RPMI8226 (cell line): Measurements from ENCODE around the gene ZC3H18.
A peak's percentile ranks its signal among the peaks of the same experiment; 100 is the strongest.
"Not testable (repeated sequence)": the region's sequence is repeated elsewhere in the genome, so short reads cannot be mapped to it uniquely, and the experiment has no call there.

Source experiments
- DNase-seq: peaks from one replicate; pipeline ENCODE4 v3.0.0-alpha.2; 2015

The ZC3H18 gene

DNA sequence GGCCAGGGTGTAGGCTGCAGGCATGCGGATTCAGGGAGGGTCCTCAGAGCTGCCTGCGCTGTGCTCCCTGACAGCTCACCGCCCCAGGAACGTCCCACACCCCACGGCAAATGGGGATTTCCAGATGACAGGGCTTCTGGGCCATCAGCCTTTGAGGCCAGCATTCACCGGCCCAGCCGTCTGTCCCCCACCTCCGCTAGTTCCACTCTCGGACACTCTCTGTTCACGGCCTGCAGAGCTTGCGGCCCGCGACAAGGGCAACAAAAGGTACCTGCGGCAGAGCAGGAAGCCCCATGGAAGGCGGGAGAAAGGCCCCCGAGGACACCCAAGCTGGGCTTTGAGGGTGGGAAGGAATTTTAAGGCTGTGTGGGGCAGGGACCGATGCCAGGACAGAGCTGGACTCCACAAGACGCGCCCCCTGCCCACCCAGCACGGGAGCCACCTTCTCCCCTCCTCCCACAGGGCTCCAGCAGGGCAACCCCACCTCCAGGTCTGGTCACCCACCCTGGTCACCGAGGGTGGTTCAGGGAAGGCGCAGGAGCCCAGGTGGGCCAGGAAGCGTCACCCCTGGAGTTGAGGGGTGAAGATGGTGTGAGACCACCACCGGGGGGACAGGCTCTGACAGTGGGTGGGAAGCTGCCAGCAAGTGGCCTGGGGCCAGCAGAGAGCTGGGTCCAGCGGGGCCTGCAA is 86.2 kb downstream of the ZC3H18 start:
- DNase-seq, result no peak

DNA sequence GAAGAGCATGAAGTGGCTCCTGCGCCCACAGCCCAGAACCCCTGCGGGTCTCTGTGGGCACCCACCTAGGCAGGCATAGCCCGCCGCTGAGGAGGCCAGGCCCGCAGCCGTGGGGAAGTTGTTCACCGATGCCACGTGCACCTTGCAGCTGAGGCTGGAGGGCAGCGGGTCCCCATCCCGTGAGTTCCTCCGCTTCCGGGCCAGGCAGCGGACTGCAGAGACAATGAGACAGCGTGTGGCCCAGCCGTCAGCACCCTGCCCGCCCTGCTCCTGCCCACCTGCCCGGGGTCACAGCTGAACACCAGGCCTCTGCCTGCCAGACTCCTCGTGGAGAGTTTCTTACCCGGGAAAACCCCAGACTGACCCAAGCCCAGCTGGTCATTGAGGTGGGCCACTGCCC is 87.2 kb downstream of the ZC3H18 start:
- DNase-seq, result no peak

DNA sequence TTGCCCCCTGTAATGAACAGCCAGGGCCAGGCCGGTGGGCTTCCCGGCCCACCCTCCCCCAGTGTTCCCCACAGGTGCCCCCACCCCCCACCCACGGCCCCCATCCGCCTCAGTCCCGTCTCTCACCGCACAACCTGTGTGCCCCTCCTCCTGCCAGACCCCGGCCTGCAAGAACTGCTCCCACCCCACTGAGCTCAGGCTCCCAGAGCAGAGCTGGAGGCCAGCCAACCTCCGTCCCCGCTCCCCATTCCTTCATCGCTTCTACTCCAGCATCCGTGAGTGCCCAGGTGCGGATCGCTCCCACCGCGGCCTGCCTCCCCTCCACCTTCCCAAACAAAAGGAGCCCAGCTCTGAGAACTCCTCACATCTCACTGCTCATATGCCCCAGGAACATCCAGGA is 88.5 kb downstream of the ZC3H18 start:
- no peak for DNase-seq

DNA sequence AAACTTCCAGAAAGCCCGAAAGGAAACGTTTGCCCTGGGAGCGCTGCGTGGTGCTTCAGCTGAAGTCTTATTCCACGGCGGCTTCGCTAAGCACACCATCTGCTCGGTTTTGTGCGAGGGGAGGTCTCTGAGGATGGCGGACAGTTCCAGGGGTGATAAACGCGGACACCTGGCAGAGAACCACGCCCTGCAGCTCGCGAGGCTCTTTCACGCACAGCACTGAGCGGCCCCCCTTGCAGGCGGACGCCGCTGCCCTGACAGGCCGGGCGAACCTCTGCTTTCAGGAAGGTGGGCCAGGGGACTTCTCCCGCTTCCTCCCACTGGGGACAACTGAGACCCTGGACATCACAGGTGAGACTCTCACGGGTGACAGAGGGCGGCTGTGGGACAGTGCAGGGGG is 89.0 kb downstream of the ZC3H18 start:
- DNase-seq, result no peak

DNA sequence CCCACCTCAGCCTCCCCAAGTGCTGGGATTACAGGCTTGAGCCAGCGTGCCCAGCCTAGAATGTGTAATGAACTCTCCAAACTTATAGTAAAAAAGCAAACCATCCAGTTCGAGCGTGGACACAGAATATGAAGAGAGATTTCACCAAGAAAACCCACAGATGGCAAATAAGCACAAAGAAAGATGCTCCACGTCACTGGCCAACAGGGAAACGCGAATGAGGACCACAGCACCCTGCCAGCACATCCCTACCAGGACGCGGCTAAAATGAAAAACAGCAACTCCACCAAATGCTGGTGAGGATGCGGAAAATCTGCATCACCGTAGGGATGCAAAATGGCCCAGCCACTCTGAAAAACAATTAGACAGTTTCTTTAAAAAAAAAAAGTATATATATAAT is 91.3 kb downstream of the ZC3H18 start:
- DNase-seq, result no peak

DNA sequence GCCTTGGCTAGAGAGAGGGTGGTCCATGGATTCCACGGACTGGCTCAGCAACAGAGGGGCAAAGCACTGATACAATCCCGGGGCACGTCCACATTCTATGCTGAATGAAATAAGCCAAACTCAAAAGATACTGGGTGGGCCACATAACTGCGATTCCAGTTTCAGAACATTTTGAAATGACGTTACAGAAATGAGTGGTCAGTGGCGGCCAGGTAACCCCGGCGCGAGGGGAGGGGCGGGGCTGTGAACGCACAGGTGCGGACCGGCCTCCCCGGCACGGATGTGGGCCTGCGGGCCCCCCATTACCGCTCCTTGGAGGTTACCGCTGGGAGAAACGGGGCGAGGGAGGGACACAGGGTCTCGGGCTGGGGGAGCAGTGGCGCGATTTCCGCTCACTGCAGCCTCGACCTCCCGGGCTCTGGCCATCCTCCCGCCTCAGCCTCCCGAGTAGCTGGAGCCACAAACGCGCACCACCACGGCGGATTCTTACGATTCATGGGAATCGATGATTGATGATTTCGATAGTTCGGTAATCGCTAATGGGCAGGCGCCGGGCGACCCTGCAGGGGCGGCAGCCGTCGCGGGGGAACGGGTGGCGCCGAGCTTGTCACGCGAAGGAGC is 92.1 kb downstream of the ZC3H18 start:
- no peak for DNase-seq

DNA sequence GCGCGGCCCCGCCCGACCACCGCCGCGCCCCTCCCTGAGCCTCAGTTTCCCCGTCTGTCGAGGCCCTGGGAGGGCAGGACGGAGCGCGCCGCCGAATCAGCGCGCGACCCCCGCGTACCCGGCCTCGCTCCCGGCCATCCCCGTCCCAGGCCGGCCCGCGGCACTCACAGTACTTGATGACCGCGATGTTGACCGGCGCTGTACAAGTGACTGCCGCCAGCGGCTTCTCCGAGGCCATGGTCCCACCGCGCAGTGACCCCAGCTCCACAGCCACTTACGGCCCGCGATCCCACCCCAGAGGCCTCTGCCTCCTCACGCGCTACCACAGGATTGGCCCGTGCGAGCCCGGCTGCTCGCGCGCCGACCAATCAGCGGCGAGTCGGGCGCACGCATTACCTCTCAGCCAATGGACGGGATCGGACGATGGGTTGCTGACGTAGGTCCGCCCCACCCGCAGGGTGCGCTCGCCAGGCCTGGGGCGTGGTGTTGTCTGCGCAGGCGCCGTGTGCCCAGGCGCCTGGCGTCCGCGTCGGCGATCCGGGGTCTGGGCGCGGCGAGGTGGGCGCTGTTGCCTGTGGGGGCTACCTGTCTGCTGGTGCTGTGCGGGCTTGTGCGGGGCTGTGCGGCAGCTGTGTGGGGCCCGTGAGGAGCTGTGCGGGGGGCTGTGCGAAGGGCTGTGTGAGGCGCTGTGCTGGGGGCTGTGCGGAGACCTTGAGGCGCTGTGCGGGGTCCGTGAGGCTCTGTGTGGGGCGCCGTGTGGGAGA is 92.8 kb downstream of the ZC3H18 start, which contains the start of gene MVD:
MVD (minus strand) TSS at position 249 of the 764 bp plus-strand sequence; CDS start at position 238, 11 bp downstream.
- peak; percentile 95 for DNase-seq

DNA sequence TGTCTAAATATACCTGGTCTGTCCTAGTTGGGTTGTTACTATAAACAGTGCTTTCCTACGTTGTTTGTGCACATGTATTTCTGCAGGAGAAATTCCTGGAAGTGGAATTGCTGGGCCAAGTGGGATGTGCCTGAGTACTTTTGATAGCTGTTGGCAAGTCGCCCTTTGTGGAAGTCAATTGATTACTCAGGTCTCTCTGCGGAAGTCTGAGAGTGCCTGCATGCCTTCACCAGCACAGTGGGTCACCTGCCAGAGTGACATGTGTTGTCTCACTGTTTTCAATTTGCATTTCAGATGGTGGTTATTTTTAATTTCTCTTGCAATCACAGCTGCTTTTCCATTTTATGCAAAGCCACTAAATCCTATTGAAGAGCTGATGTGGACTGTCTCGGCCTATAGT is 94.9 kb downstream of the ZC3H18 start:
- no peak for DNase-seq

DNA sequence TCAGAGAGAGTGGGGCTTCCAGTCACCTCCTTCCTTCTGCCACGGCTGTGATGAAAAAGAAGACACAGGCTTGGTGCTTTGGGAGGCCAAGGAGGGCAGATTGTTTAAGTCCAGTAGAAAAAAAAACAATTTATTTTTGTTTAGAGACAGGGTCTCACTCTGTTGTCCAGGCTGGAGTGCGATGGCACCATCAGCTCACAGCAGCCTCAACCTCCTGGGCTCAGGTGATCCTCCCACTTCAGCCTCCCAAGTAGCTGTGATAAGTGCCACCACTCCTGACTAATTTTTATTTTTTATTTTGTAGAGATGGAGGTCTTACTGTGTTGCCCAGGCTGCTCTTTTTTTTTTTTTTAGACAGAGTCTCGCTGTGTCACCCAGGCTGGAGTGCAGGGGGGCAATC is 95.4 kb downstream of the ZC3H18 start:
- no peak for DNase-seq

DNA sequence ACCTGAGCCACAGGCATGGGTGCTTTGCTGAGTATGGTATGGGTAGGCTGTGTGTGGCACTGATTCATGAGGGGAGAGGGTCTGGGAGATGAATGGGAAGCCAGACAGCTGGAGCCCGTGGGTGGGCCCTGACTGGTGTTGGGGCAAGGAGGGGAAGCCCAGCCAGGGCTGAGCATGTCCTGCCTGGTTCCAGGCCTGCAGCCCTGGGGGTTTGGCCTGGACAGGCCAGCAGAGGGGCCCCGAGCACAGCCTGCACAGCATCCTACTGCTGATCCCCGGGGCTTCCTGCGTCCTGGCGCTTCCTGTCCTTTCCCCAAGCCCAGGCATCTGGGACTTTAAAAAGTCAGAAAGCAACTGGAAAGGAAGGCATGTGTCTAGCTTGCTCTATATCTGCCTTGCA is 97.3 kb downstream of the ZC3H18 start:
- no peak for DNase-seq

DNA sequence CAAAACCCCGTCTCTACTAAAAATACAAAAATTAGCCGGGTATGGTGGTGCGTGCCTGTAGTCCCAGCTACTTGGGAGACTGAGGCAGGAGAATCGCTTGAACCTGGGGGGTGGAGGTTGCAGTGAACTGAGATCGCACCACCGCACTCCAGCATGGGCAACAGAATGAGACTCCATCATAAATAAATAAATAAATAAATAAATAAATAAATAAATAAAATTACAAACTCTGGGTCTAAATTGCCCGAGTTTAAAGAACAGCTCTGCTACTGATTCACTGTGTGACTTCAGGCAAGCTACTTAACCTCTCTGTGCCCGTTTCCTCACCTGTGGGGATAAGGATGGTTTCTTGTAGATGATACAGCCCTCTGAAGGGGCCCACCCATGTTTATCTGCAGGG is 99.3 kb downstream of the ZC3H18 start:
- DNase-seq, result not testable (repeated sequence)

DNA sequence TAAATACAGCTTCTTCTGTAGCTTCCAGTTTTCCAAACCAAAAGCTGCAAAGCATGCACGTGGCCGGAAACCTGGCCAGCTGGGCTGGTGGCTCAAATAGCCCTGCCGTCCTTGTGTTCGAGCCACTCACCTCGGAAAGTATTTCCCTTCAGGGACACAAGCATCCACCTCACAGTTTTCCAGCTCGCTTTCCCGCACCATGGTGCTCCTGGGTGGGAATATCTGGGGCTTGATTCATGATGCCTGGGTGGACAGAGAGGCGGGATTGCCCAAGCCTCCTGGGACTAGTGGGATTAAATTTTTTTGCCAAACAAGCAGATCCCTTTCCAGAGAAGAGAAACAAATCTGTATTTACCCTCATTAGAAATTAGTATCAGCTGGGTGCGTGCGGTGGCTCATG is 99.8 kb downstream of the ZC3H18 start:
- DNase-seq, result no peak

DNA sequence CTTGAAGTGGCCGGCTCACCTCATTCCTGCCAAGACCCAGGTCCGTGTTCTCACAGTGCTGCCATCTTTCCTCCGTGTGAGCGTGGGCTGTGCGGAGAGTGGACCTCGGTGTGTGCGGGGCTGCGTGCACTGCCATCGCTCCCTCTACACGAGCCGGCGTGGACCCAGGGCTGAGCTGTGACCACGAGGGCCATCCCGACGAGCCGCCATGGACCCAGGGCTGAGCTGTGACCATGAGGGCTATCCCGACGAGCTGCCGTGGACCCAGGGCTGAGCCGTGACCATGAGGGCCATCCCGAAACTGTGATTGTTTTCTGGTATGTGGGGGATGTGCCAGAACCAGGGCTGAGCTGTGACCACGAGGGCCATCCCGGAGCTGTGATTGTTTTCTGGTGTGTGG is 101.6 kb downstream of the ZC3H18 start:
- no peak for DNase-seq

DNA sequence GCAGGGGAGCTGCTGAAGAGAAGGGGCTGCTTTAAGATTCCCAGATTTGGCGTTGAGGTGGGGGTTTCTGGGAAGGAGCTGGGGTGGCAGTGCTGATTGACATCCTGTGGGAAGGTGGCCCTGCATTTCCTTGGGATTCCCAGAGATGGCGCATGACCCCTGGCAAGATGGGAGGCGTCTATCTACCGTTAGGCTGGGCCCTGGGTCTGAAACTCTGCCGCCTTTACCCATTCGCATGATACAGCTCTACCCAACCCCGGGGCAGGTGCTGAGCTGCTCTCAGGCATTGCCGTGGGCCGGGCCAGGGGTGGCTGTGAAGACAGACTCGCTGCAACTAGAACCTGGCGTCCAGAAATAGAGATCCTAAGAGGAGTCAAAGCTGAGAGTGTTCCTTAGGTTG is 102.6 kb downstream of the ZC3H18 start:
- DNase-seq, result no peak

DNA sequence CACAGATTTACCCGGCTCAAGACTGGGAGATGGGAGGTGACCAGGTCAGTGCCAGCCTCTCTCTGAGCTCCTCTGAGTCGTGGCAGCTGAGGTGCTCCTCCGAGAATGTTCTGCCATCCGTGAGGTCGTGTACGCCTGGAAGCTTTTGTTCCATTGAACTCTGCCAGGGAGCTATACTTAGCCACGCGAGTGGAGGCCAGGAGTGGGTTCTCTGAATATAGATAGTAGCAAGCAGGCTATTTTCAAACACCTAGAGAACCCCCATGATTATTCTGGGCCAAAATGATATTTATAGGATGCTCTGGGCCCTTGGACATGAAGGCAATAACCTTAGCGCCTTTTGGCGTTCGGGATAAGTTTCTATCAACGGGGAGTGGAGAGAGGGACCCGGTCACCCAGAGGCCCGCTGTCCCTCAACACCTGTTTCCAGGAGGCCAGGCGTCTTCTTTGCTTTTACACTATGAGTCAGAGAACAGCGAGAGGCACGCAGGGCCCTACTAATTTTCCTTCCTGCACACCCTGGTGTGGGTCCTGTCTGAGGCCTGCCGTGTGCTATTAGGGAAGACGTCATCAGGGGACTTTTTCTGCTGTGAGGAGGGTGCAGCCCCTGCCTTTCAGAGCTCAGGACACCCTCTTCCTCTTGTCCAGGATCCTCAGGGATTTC is 103.6 kb downstream of the ZC3H18 start:
- DNase-seq, result no peak

DNA sequence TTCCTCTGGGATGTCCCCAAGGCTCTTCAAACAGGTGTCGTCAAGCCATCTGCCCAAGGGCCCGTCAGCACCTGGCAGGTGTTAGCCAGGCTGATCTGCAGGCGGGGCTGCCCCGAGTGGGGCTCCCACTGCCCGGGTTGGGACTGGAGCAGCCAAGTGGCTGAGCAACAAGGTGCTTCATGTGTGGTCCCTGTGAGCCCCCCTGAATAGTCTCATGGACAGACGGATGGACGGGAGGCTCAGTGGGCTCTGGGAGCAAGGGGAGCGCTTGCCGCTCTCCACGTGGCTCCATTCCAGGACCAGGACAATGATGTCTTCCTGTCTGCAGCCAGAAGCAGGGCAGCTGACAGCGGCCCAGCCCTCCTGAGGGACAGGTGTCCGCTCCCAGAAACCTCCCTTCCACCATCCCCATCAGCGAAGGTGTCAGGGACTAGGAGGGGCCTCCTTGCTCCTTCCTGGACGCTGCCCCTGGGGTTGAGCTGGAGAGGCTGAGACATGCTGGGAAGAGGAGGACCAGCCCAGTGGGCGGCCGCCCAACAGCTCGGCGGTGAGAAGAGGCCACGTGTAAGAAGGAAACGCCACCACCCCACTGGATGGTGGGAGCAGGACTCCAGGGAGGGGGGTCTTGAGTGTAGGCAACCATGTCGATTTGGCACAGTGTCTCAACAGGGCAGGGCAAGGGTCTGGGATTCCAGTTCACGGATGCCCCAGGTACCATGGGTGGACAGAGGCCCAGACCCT is 106.5 kb downstream of the ZC3H18 start:
- no peak for DNase-seq

DNA sequence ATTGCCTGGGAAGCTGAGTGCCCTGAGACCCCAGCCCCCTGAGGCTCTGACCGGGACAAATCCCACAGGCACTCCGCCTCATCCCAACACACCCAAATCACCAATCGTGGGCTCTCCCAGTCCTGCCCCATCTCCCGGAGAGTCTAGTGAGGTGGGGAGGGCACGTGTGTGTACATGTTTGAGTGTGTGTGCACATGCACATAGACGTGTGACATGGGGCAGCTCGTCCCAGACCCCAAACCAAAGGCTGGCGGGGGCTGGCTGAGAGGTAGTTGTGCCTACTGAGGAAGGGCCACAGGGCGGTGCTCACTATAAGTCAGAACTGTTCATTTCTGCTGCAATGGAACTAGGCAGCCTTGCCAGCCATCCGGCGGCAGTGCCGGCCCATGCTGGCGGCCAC is 107.5 kb downstream of the ZC3H18 start:
- no peak for DNase-seq

DNA sequence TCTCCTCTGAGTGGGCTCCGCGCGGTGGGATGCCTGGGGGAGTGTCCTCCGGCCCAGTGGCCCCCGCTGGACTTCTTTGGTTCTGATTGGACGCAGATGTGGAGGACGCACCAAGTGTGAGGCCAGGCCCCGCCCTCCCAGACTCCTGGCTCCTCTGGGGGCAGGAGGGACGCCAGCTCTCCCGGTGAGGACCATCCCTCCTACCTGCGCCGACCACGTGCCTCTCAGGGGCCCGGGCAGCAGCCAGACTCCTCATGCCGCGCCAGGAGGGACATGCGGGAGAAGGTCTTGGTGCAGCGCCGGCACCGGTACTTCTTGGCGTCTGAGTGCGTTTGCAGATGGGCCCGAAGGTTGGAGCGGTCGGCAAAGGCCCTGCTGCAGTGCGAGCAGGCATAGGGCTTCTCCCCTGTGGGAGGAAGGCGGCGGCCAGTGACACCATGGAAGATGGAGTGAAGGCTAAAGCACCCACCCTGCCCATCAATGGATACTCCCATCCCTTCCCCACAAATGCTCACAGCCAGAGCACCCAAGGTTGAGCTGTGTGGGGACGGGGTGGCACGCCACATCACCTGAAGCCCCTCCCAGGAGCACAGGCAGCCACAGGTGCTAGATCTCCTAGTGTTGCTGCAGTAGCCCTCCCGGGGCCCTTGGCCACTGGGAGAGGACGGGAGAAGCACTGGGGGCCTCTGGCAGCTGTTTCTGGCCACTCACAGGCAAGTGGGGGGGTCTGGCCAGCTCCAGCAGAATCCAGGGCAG is 108.2 kb downstream of the ZC3H18 start:
- no peak for DNase-seq

DNA sequence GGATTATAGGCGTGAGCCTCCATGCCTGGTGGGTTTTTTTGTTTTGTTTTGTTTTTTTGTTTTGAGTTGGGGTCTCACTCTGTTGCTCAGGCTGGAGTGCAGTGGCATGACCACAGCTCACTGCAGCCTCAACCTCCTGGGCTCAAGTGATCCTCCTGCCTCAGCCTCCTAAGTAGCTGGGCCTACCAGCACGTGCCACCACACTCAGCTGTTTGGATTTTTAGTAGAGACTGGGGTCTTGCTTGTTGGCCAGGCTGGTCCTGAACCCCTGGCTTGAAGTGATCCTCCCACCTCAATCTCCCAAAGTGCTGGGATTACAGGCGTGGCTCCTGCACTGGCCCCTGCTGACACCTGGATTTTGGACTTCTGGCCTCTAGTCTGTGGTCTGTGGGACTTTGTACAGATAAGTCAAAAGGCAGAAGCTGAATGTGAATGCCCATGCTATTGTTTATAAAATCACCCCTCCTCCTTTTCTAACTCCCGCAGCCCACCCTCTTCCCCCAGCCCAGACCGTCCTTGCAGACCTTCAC is 110.4 kb downstream of the ZC3H18 start:
- no peak for DNase-seq

DNA sequence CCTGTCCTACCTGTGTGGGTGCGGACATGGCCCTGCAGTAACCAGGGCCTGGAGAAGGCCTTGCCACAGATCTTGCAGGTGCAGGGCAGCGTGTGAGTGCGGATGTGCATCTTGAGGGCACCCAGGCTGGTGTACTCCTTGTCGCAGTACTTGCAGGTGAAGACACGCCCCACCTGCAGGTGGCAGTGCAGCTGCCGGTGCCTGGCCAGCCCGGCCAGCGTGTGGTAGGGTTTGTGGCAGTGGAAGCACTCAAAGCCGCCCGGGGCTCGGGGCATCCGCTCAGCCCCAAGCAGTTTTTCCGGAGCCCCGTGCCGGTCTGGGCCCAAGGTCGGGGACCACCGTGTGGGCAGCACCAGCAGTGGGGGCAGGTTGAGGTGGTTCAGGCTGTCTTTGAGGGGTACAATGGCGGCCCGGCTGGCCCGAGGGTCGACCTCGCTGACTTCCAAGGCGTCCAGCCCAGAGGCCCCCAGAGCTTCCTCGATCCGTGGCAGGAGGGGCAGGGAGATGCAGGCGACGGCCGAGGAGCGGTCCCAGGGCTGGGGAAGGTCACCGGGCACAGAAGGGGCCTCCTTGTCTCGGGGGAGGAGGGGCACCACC is 111.0 kb downstream of the ZC3H18 start:
- peak; percentile 92 for DNase-seq
